NCI-H510A (cell line): ENCODE results near the gene RTL10.
A peak's percentile ranks its signal among the peaks of the same experiment; 100 is the strongest.

Source experiments
- DNase-seq: peaks from one replicate; lab custom pipeline; 2025; lab: John Stamatoyannopoulos, UW

Gene RTL10

DNA sequence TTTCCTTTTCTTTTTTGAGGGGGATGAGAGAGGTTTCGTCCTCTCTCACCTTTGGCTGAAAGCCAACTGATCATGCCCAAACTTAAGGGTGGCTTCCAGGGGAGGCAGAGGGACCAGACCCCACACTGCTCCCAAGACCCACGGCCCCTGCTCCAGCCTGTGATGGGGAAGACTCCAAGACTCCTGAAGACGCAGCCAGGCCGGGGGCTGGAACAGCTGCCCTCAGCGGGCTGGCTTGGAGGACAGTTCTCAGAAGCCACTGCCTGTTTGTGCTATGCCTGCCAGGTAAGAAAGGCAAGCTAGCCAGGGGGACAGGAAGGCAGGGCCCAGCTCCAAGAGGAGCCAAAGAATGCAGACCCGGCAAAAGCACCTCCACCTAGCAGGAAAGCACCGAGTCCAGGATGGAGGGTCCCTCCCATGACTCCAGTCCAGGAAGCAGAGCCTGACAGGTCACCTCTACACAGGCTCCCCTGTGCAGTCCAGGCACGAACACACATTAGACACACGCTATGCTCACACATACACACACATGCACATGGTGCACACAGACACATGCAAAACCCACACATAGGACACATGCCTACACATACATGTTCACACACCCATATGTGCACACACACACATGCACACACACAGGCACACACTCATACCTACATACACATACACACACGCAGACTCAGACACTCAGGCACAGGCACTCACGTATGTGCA is 31.3 kb downstream of the RTL10 start:
- DNase-seq: no peak

DNA sequence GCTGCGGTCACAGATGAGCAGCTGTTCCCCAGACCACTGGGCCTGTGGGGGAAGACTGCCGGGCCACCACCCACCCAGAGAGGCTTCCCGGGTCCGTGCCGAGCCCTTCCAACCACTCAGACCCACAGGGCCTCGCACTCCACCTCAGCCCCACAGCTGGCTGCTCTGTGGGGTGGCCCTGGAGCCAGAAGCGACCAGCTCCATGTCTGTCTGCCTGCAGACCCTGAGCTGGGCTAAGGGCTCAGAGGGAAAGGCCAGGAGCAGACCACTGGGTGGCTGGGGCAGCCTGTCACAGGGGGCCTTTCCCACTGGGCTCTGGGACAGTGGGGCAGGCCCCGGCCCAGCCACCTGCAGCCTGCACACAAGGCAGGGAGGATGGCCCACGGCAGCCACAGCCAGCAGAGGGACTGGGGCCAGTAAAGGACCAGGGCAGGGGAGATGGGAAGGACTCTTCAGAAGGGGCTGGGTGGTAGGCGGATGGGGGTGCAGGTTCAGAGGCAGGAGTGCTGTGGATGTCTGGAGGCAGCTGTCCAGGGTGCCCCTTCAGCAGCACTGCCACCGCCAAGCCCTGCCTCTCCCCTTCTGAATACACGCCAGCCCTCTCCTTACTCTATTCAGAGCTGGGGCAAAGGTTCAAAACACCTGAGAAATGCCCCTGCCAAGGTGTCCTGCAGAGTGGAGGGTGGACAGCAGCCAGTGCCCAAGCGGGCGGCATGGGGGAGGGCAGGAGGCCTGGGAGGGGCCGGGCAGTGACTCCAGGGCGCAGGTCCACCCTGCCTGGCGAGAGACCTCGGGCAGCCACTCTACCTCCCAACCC is 32.2 kb downstream of the RTL10 start:
- DNase-seq: no peak

DNA sequence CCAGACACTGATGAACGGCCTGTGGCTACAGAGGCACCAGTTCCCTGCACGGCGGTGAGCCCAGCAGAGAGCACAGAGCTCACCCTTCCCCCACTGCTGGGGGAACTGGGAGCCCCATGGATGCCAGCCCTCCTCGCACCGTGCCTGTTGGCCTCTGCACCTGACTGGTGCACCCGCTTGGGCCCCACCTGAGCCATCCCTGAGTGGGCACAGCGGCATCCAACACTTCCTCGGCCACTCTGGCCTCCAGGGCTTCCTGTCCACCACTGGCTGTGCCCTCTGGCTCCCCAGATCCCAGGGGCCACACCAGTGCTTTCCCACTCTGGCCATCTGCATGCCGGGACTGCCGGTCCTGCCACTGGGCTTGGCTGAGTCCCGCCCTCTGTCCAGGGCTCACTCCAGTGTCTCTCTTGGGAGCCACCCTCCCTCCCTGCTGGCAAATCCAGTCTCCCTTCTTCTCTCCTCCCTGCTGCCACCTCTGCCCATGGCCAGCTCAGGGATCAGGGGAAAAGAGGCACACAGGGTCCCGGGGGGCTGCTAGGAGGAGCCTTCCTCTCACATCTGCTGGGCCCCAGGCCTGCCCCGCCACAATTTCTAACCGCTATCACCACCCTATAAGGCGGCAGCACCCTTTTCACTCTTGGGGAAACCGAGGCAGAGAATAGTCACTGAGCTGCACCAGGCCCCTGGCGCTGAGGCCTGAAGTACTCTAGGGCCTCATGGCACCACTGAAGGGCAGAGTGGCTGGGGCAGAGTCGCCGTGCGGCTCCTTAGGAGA is 33.0 kb downstream of the RTL10 start:
- no peak for DNase-seq

DNA sequence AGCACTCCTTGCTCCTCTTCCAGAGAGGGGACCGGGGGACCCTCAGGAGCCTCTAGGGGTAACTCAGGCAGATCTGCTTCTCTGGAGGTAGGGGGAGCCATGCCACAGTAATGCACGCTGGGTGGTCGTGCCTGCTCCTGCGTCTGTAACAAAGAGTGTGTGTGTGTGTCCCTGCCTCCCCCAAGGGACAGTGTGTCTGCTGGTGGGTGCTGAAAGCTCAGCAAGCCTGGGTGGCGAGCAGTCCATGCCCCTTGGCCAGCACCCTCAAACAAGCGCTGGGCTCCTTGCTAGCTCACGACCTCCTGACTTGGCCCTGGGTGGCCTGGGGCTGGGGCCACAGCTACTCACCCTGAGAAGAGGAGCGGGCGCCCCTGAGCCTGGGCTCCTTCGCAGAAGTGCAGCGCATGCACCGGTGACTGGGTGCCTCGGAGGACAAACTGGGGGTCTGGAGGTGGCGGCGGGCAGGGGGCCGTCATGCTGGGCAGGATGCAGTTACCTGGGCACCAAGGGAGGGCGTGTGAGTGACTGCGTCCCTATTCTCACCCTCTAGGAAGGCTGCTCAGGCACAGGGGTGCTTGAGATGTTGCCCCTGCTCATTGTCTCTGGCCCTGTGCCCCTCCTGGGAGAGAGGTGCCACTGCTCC is 33.7 kb downstream of the RTL10 start:
- DNase-seq: no peak

DNA sequence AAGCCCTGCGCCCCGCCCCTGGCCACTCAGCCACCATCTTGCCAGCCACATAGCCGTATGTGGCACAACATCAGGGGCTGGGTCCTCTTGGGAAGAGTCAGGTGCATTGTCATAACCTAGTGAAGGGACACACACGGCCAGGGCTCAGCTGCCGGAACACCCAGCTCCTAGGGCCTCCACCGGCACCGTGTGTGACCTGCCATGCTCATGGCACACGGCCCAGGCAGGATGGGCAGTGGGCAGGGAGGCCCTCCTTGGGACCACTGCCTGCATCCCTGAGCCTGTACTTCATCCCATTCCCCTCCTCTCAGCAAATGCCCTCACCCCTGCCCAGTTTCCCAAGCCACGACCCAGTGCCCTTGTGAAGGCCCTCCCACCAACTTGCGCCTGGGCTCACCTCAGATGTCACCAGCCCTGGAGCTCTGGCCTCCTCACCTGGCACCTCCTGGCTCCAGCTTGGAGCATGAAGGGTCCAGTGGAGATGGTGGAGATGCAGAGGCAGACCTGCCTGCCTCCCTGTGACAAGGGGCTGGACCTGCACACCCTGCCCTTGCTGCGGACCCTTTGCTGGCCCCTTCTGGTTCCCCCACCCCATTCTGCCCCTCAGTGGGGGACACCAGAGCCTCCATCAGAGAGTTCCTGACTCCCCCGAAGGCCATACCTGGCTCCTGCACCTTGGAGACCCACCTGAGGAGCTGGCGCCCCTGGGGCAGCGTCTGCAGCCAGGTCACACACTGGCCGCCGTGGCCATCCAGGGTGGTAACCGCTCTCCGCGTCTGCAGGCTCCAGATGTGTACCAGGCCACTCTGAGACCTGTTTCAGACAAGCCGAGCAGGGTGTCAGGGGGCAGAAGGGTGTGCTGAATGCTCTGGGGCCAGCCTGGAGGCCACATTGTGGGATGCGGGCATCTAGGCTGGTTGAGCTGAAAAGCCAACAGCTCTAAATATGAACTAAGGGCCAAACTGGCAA is 34.5 kb downstream of the RTL10 start:
- DNase-seq: no peak

- no peak for DNase-seq
Measured at GRCh38 chr22:19819208-19819910, 35.3 kb downstream of the RTL10 start.

GRCh38 chr22:19818324-19819207 is 36.1 kb downstream of the RTL10 start:
- DNase-seq: peak; percentile 9

DNA sequence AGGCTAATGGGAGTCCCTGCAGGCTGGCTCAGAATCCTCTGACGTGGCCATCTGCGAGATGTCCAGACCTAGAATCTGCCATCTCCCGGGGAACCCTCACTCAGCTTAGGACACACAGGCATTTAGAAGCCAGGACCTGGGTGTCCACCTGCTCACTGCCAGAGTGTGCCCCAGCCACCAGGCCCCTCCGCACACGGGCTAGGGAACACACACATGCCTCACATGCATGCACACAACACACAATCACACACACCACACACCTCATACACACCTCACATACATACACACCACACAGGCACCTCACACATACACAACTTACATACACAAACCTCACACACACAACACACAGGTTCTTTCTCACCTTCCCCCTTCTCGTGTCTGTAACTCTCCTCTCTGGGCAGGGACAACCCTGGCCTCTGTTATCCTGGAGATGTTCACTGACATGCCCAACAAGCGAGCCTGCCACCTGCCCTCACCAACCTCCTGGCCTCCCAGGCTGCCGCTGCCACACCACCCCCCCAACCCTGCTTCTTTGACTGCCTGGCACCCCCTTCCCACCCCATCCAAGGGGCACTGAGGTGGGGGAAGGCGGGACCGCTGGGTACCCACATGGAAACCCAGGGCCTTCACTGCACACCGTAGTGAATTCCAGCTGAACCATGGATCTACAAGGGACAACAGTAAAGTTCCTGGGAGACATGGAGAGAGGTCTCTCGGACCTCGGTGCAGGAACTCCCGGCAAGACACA is 38.1 kb downstream of the RTL10 start:
- DNase-seq: no peak

DNA sequence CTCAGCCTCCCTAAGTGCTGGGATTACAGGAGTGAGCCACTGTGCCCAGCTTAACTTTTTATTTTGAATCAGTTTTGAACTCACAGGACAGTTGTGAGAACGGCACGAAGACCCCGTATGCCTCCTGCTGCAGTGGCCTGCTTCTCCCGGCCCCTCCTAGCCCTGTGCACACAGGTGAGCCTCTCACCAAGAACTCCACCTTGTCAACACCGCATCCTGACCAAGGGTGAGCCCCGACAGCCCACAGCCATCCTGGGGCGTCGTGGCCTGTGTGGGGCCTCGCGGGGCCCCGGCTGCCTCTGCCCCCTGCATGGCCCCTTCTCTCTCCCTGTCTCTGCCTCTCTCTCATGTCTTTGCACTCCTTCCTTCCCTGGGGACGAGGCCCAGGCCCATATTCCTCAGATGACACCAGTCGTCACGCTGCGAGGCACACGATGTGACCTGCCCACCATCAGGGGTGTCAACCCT is 38.8 kb downstream of the RTL10 start:
- no peak for DNase-seq

GRCh38 chr22:19815093-19815822 is 39.4 kb downstream of the RTL10 start:
- no peak for DNase-seq

GRCh38 chr22:19814428-19814827 is 40.2 kb downstream of the RTL10 start:
- DNase-seq: no peak

- no peak for DNase-seq
Measured at GRCh38 chr22:19812910-19813309, 41.8 kb downstream of the RTL10 start.

GRCh38 chr22:19811811-19812771 is 42.6 kb downstream of the RTL10 start:
- no peak for DNase-seq

DNA sequence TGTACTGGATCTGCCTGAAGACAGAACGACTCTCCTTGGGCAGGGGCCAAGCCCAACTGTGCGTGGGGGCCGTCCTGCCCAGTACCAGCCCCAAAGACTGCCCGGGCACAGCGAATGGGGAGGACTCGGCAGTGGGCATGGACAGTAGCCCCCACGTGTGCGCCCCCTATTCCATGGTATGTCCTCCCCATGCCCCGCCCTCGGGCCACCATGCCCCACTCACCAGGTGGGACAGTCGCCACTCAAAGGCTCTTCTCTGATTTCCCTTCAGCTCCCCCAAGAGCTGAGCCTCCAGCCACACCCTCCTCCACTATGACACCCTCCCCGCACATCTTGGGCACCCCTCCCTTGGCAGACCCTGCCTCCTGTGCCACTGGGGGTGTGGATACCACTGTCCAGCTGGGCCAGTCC is 43.5 kb downstream of the RTL10 start:
- DNase-seq: no peak

- DNase-seq: no peak
Measured at GRCh38 chr22:19810381-19811201, 44.1 kb downstream of the RTL10 start.

- DNase-seq: no peak
Measured at GRCh38 chr22:19809741-19810140, 44.9 kb downstream of the RTL10 start.
